Skeletal muscle cell (primary cell): ENCODE results near the gene TEN1.

Source experiments
- DNase-seq: peaks from one replicate; pipeline ENCODE4 v3.0.0-alpha.2; 2010; ENCODE audit warnings: low read depth
- H3K4me3 ChIP-seq: 2 replicates; pipeline ENCODE4 v1.5.1; 2011; ENCODE audit warnings: low read depth, mild to moderate bottlenecking, control low read depth, low read length, moderate library complexity

Gene TEN1

DNA sequence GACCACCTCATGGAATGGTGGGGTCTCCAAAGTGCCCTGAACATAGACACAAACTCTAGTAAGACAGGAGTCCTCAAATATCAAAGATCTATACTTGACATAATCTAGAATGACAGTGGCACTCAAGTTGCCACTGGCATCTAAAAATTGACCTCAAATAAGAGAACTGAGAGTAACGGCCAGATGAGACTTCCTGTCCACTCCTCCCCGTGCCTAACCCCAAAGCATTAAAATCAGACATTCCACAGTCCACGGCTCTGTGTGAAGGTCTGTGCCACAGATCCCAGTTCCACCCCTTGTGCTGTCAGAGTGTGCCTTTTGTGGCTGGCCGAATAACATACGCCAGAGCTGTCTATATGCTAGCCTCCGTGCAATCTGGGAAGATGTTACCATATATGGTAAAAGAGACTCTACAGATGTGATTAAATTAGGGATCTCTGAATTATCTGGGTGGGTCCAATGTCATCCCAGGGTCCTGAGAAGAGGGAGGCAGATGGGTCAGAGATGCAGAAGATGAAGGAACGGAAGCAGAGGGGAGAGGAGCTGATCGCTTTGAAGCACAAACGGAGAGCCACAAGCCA, 69.1 kb downstream of the TEN1 start:
- no peak for DNase-seq
- no peak overlapping the region for H3K4me3 ChIP-seq

DNA sequence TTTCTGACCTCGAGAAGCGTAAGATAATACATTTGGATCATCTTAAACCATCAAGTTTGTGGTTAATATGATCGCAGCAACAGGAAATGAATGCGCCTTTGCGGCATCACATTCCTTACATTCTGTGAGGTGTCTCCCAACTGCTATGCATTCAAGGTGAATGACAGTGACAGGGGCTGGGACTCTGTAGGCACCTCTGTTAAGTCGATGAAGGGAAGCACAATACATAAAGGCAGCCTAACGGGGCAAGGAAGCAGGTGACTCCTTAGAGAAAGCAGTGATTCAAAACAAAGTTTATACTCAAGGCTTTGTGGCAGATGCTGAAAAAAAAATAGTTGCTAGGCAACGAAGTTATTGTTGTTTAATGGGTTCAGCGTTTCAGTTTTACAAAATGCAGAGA, 69.7 kb downstream of the TEN1 start:
- no peak for DNase-seq
- H3K4me3 ChIP-seq = no peak overlapping the region

DNA sequence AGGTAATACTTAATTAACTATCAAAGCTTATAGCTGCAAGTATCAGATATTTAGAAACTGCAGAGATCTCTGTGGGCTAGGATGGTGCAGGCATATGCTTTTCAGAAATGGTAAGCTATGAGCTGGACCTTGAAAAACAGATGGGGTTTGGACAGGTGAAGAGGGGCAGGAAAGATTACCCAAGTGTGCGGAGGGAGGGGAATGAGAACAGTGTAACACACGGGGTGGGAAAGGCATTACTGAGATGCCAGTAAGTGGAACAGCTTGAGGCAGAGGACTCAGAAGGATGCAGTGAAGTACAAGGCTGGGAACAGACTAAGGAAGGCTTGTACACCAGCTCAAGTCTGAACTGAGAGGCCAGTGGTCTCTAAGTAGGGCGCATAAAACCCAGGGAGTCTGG, 70.2 kb downstream of the TEN1 start:
- H3K4me3 ChIP-seq = no peak overlapping the region
- no peak for DNase-seq

DNA sequence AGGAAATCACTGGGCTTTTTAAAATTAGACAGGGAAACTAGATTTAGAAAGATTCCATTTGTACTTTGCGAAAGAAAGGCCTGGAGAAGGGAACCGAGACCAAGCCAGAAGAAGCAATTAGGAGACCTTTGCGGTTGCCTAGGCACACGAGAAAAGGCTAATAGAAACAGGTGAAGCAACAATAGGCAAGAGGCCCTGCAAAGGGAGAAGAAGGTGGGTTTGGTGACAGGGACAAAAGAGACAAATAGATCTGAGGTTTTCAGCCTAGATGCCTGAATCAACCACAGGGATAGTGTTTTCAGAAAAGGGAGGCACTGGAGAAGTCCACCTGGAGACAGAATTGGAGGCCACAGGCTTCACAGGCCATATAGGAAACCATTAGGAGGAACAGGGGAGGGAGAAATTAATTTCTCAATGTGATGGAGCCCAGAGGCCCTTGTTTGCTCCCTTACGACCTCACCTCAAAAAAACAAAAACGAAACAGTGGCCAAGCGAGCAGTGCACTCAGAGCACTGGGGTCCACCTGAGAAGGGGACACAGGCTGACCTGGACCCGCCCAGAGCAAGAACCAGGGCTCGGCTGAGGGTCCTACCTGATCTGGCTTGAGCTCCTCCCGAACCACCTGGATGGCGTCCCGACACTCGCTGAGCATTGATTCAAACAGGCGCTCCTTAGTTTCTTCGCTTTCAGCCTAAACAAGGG, 70.9 kb downstream of the TEN1 start:
- no peak overlapping the region for H3K4me3 ChIP-seq
- no peak for DNase-seq
